Endothelial cell of umbilical vein (primary cell): ENCODE data around the gene C1orf167. TPM values are rescaled to one million over a fixed set of nuclear protein-coding genes. Genes with fewer than 3 reads are reported as not detected.

Source experiments
- BruUV-seq: library from RNA; stranded (reverse); fragments of 400-500 nt; replicated peaks from 2 replicates; lab custom pipeline; 2021; lab: Mats Ljungman, UMichigan
- CTCF ChIA-PET: fragments of 300-600, 350-600 bp; sonication (Branson Sonifier 250); formaldehyde crosslinking; loops from one replicate; lab custom pipeline; 2021; ENCODE audit warnings: antibody characterized with exemption, inconsistent platforms; lab: Charles Lee
- POLR2A ChIA-PET: fragments of 300-600, 350-600 bp; sonication (Branson Sonifier 250); formaldehyde crosslinking; loops from one replicate; lab custom pipeline; 2021; ENCODE audit warnings: antibody characterized with exemption, inconsistent platforms; lab: Charles Lee
- DNase-seq: peaks from one replicate; pipeline ENCODE4 v3.0.0-alpha.2; 2011; ENCODE audit warnings: low read depth, low spot score
- FAIRE-seq: peaks from 2 replicates; lab custom pipeline; 2011; peaks lifted over from hg19 to GRCh38; lab: Jason Lieb, UNC
- H2AFZ ChIP-seq: 2 replicates; pipeline ENCODE4 v1.6.0; 2012; ENCODE audit warnings: low read depth, low read length, control low read depth, inconsistent platforms
- H3K27ac ChIP-seq: 2 replicates; pipeline ENCODE4 v1.5.1; 2011; ENCODE audit warnings: low read depth, mild to moderate bottlenecking, control low read depth, low read length, moderate library complexity; ENCODE audit not compliant: insufficient read depth
- H3K27me3 ChIP-seq, 2 experiments: 2 replicates each; pipeline versions ENCODE4 v1.6.0 to v1.6.1; 2011; ENCODE audit warnings: low read length in 2 of 2, mixed read lengths in 1 of 2; ENCODE audit not compliant: control insufficient read depth in 2 of 2, insufficient read depth in 2 of 2
- H3K36me3 ChIP-seq, 2 experiments: 2 replicates in 1 of 2; 3 replicates in 1 of 2; pipeline ENCODE4 v1.5.1; 2011; ENCODE audit warnings: low read length in 2 of 2, mild to moderate bottlenecking in 1 of 2, moderate library complexity in 1 of 2; ENCODE audit not compliant: control insufficient read depth in 2 of 2, insufficient read depth in 2 of 2; ENCODE audit errors: extremely low read depth in 1 of 2
- H3K4me1 ChIP-seq: 3 replicates; pipeline ENCODE4 v1.5.1; 2011; ENCODE audit warnings: mild to moderate bottlenecking, low read length; ENCODE audit not compliant: control insufficient read depth, insufficient read depth; ENCODE audit errors: extremely low read depth
- H3K4me2 ChIP-seq: 2 replicates; pipeline ENCODE4 v1.6.1; 2011; ENCODE audit warnings: low read length, control low read depth, mixed read lengths; ENCODE audit not compliant: insufficient read depth
- H3K4me3 ChIP-seq, 3 experiments: fragments of 200-600 bp in 1 of 3; sonication (generic), shearing (Covaris generic) in 1 of 3; replicated peaks in 1 of 3; 2 replicates each; pipeline ENCODE4 v1.5.1; 2011 to 2016; ENCODE audit warnings: control low read depth in 3 of 3, low read length in 3 of 3, mild to moderate bottlenecking in 2 of 3, inconsistent platforms in 1 of 3, low read depth in 1 of 3, moderate library complexity in 1 of 3; ENCODE audit not compliant: insufficient read depth in 1 of 3
- H3K79me2 ChIP-seq: 2 replicates; pipeline ENCODE4 v1.6.0; 2012; ENCODE audit warnings: low read length, inconsistent platforms; ENCODE audit not compliant: control insufficient read depth, insufficient read depth
- H3K9ac ChIP-seq: replicated peaks from 2 replicates; pipeline ENCODE3; 2011; ENCODE audit warnings: low read length, control low read depth; ENCODE audit not compliant: insufficient read depth; ENCODE audit errors: extremely low read depth
- H3K9me1 ChIP-seq: replicated peaks from 3 replicates; pipeline ENCODE4 v1.6.0; 2011; ENCODE audit warnings: mild to moderate bottlenecking, low read length; ENCODE audit not compliant: control insufficient read depth, insufficient read depth; ENCODE audit errors: extremely low read depth
- H3K9me3 ChIP-seq: replicated peaks from 2 replicates; pipeline ENCODE4 v1.5.1; 2012; ENCODE audit warnings: low read length, inconsistent platforms; ENCODE audit not compliant: control insufficient read depth, insufficient read depth
- H4K20me1 ChIP-seq: replicated peaks from 2 replicates; pipeline ENCODE3; 2011; ENCODE audit warnings: mild to moderate bottlenecking, low read length; ENCODE audit not compliant: control insufficient read depth, insufficient read depth; ENCODE audit errors: extremely low read depth
- CTCF ChIP-seq, 2 donors: IDR thresholded peaks; 1 replicate in 1 of 2; 2 replicates in 1 of 2; pipeline ENCODE4 v1.5.1; 2011; ENCODE audit warnings: low read length in 2 of 2, mild to moderate bottlenecking in 2 of 2, moderate library complexity in 2 of 2, control low read depth in 1 of 2, inconsistent platforms in 1 of 2, low read depth in 1 of 2; ENCODE audit not compliant: insufficient read depth in 1 of 2; ENCODE audit errors: extremely low read depth in 1 of 2
- EZH2 ChIP-seq: IDR thresholded peaks from 2 replicates; pipeline ENCODE4 v1.6.1; 2012; ENCODE audit warnings: borderline replicate concordance, low read depth, mild to moderate bottlenecking, moderate library complexity, low read length, inconsistent platforms; ENCODE audit not compliant: severe bottlenecking
- FOS ChIP-seq: IDR thresholded peaks from 2 replicates; pipeline ENCODE4 v1.6.1; 2011; ENCODE audit warnings: mild to moderate bottlenecking, low read length, moderate library complexity, borderline replicate concordance; ENCODE audit not compliant: insufficient read depth
- GATA2 ChIP-seq: IDR thresholded peaks from 2 replicates; pipeline ENCODE4 v1.7.0; 2011; ENCODE audit warnings: low read depth, mild to moderate bottlenecking, moderate library complexity, mixed read lengths, low read length; ENCODE audit not compliant: insufficient read length, insufficient read depth
- MYC ChIP-seq: IDR thresholded peaks from one replicate; pipeline ENCODE4 v1.6.1; 2011; ENCODE audit warnings: mild to moderate bottlenecking, low read depth, low read length
- POLR2A ChIP-seq: IDR thresholded peaks from 2 replicates; pipeline ENCODE4 v1.6.1; 2012; ENCODE audit warnings: low read depth, mild to moderate bottlenecking, control low read depth, low read length
- POLR2AphosphoS5 ChIP-seq: IDR thresholded peaks from 2 replicates; pipeline ENCODE4 v1.6.1; 2012; ENCODE audit warnings: low read depth, mild to moderate bottlenecking, control low read depth, low read length, moderate library complexity; ENCODE audit not compliant: insufficient read depth
- dilution Hi-C: fragments of 300-500 bp; cut with MboI; formaldehyde crosslinking; loops from one replicate; pipeline ENCODE4 v1.15.0; 2019; ENCODE audit warnings: low sequenced_read_pairs; ENCODE audit not compliant: extremely low pct_ligation_motif_present
- intact Hi-C: fragments of 100-400 bp; cut with micrococcal nuclease; formaldehyde crosslinking; loops from one replicate; pipeline ENCODE4 v1.10.0; 2022
- polyA plus RNA-seq, 4 experiments: library from polyadenylated mRNA; depleted of rRNA in 3 of 4; stranded (reverse) in 3 of 4; unstranded in 1 of 4; fragments of >200 nt; gene quantifications; 2 replicates each; pipeline versions ENCODE4 v1.2.1 to v1.2.3, GENCODE V29; 2011 to 2012; ENCODE audit warnings: missing spikeins in 1 of 4
- total RNA-seq: library from RNA; stranded (reverse); gene quantifications from 2 replicates; pipeline ENCODE4 v1.2.3, GENCODE V29; 2021
- TF ChIP-seq, protein P1 (sequence below): IDR thresholded peaks from 2 replicates; pipeline ENCODE4 v1.6.1; 2011; ENCODE audit not compliant: insufficient read depth, insufficient read length

C1orf167 gene
- total and polyA plus RNA-seq, 2 donors (not counting 3 experiments of a cell fraction or from before 2014, with no cell fraction given): not detected

- Histone ChIP-seq H3K79me2 (no peaks in the 10 kb centered on the region), H3K4me1 (no peaks in the 10 kb centered on the region), H3K9me3 (no peaks in the 10 kb centered on the region), H4K20me1 (no peaks in the 10 kb centered on the region), H3K4me3 (no peak overlapping the region), H3K27me3 (no peaks in the 10 kb centered on the region), H3K36me3 (peaks cover 30 to 57% of the 10 kb centered on the region in 2 experiments), H3K9me1 (no peaks in the 10 kb centered on the region), H3K4me2 (no peak overlapping the region), H2AFZ (no peak overlapping the region), H3K27ac (no peak overlapping the region), H3K9ac (no peak overlapping the region)
- ChIA-PET POLR2A (interaction anchor here (0.6 kb wide), 1 partner anchor 88 kb away, joined by 6 read pairs; no protein-coding TSS in a partner anchor), CTCF (interaction anchor here (1.0 kb wide), 1 partner anchor 10 kb away, joined by 4 read pairs; no protein-coding TSS in a partner anchor)
- FAIRE-seq (no peak), DNase-seq (no peak)
- TF ChIP-seq EZH2: no peak
- TF ChIP-seq POLR2AphosphoS5: no peak
- TF ChIP-seq GATA2: no peak
- TF ChIP-seq, protein P1, sequence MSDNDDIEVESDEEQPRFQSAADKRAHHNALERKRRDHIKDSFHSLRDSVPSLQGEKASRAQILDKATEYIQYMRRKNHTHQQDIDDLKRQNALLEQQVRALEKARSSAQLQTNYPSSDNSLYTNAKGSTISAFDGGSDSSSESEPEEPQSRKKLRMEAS: no peak
- TF ChIP-seq POLR2A: no peak
- TF ChIP-seq FOS: no peak
- TF ChIP-seq MYC: no peak
- no peak for TF ChIP-seq CTCF (IDR thresholded peaks at IDR 0.05; ENCODE audit: extremely low read depth in 1 of 2, insufficient read depth in 1 of 2, low read depth in 1 of 2, low read length in 2 of 2)
- intact Hi-C loops: no loop called here
- BruUV-seq: no TSS peak
- dilution Hi-C loops: no loop called here
Observed at GRCh38 chr1:11828511-11828910, 66.5 kb downstream of the C1orf167 start.
